ENCODE measurements around the gene PRDM16.

DNA sequence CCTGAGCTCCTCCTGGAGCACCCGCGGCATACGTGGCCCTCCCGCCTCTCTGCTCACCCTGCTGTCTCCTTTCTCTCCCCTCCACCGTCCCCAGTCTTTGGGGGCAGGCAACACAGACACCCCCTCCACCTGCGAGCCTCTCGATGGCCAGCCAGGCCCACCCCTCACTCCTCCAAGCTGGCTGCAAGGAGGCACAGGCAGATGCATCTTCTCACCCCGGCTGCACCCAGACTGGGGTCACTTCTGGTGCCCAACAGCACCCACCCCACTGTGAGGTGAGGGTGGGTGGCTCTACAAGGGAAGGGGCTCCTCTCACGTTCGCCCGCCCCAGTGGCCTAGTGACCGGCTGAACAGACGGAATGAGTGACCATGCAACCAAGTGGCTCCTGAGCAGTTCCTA, 277.5 kb downstream of the PRDM16 start:
- TF ChIP-seq, protein P1, sequence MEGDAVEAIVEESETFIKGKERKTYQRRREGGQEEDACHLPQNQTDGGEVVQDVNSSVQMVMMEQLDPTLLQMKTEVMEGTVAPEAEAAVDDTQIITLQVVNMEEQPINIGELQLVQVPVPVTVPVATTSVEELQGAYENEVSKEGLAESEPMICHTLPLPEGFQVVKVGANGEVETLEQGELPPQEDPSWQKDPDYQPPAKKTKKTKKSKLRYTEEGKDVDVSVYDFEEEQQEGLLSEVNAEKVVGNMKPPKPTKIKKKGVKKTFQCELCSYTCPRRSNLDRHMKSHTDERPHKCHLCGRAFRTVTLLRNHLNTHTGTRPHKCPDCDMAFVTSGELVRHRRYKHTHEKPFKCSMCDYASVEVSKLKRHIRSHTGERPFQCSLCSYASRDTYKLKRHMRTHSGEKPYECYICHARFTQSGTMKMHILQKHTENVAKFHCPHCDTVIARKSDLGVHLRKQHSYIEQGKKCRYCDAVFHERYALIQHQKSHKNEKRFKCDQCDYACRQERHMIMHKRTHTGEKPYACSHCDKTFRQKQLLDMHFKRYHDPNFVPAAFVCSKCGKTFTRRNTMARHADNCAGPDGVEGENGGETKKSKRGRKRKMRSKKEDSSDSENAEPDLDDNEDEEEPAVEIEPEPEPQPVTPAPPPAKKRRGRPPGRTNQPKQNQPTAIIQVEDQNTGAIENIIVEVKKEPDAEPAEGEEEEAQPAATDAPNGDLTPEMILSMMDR (conservative IDR thresholded peaks at IDR 0.05), result no peak
- no peak for TF ChIP-seq ZFX (IDR thresholded peaks at IDR 0.05)

Data from C4-2B (cell line).